ENCODE measurements around the gene GAB4. TPM values are rescaled to one million over a fixed set of nuclear protein-coding genes. Genes with fewer than 3 reads are reported as not detected.
A peak's percentile ranks its signal among the peaks of the same experiment; 100 is the strongest.
"Not testable (repeated sequence)": the region's sequence is repeated elsewhere in the genome, so short reads cannot be mapped to it uniquely, and the experiment has no call there.

The GAB4 gene
- polyA plus RNA-seq, 5 donors, result not detected

DNA sequence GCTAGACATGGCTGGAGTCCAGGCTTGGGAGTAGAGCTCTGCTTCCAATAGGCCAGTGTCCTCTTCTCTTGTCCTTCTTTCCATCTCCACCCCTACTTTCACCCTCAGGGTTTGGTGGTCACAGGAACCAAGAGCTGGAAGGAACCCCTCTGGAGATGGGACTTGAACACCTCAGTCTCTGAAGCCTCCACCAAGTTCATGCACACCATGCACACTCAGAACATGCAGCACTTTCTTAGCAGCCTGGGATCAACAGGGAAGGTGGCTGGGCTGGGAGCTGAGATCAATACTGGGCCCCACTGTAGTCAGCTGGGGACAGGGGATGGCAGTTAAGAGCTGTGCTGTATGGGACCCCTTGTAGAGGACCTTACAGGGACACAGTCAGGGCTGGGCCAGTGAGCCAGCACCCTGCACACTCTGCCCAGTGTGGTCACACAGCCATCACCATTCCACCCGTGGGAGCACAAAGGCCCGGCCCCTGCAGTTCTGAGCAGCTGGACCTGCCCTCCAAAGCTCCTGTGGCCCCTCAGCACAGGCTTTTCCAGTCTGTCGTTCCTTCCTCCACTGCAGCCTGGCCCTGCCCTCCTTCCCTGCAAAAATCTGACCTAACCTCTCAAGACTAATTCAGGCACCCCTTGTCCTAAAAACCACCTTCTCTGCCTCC is 47.7 kb downstream of the GAB4 start:
- no peak for DNase-seq

DNA sequence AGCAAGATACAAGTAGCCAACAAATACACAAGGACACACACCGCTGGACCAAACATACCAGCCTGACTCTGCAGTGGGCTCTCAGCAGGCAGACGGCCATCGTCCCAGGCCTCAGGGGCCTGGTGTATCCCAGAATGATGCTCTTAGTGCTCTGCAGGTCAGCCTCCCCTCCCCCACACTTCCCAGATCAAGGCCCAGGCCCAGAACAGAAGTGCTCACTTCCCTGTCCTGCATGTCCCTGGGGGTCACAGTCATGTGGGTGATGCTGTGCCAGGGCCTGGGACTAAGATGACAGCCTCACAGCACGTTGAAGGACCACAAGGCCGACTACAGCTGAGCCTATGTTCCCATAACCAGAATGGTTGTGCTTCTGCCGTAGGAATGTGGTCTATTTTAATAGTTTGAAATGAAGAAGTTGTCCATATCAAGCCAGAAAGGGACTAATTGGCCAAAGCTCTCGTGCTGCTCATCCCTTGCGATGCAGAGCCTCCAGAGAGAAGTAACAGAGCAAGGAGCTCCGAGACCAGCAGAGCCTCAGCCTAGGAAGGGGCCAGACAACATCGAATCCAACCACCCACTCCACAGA is 48.6 kb downstream of the GAB4 start:
- no peak for DNase-seq

DNA sequence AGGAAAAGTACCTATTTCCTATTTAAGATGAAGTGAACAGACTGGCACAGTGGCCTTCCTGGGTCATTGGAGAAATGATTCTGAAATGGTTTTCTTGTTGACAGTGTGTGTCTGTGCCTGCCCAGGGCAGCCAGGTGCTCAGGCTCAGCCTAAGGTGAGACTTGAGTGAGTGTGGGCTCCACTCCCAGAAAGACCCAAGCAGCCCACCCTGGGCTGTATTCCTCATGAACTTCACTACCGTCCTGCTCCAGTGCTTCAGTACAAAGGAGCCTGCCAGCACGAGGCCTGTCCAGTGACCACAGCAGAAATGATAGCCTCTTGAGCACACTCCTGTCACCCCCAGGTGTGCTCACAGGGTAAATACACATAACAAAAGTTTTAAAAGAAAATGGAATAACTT is 49.5 kb downstream of the GAB4 start:
- no peak for DNase-seq

DNA sequence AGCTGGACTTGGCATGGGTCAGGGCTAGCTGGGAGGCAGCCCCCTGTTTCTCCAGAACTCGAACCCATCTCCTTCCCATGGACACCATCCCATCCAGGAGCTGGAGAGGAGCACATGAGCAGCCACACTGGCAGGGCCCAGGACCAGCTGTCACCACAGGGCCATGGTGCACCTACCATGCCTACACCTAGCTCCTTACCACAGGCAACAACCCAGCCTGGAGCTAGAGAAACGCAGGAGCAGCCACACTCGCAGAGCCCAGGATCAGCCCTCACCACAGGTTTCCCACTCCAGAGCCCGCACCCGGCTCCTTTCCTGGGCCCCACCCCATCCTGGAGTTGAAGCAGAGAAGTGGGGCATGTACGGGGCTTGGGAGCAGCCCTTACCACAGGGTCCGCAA is 50.2 kb downstream of the GAB4 start:
- no peak for DNase-seq

DNA sequence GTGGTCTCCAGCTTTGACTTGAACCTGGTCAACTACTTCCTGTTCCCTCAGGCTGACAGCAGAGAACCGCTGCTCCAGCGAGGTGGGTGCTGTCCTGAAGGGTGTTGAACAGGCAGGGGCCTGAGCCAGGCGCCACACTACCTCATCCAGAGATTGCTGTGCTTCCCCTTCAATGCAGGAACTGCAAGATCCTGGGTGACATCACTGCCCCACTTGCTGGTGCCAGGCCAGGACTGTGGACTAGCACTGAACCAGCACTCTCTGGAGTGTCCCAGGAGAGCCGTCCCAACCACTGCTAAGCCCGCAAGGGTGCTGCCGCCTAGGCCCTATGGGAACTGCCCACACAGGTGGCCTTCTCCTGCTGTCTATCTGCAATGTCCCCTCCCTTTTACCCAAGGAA is 51.7 kb downstream of the GAB4 start:
- DNase-seq, result no peak

DNA sequence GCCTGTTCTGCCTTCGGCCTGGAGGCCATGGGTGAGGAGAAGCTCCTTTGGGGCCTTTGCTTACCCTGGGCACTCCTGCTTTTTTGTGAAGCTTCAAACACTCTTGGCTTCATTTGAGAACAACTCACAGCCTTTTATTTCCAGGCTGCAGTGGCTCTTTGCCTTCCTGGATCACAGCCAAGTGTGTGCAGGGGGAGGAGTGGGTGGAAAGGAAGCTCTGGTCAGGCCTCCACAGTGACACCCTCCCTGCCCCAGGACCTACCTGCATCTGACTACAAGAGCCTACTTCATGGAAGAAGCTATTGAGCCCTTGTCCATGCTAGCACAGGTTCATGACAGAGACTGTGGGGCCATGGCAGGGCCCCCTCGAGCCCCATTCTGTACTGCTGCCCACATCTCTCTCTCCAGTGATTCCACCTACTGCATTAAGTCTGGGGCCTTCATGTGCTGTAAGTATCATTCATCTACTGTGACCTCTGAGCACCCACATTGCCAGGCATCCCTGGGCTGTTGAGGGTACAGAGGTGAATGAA is 52.3 kb downstream of the GAB4 start:
- peak; percentile 19 to 24 for DNase-seq

DNA sequence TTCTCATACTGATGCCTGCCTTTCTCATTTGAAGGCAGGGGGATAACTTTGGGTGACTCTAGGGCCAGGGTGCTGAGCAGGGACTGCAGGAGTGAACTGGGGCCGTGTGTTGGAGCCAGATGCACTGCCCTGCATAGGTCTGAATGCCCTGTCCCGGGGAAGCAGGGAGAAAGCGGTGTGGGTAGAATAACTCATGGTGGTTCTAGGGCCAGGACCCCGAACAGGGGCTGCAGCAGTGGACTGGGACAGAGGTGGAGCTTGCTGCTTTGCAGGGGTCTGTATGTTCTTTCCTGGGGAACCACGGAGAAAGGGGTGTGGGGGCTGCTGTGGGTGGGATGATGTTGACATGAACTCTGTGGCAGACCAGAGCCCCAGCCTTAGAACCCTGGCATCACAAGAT is 52.9 kb downstream of the GAB4 start:
- no peak for DNase-seq

DNA sequence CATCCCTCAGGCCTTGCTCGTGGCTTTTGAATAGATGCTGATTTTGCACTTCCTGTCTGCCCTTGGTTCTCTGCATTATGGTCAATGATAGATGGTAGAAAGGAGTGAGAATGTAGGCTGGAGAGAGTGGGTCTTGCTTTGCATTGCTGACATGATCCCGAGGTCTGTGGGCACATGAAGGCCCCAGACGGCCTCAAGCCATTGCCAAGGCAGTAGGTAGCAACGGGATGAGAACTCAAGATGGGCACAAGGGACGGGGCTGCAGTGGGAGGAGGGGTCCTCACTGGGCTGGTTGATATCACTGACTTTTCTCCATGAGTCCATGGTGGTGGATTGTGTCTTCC is 54.0 kb downstream of the GAB4 start:
- no peak for DNase-seq

DNA sequence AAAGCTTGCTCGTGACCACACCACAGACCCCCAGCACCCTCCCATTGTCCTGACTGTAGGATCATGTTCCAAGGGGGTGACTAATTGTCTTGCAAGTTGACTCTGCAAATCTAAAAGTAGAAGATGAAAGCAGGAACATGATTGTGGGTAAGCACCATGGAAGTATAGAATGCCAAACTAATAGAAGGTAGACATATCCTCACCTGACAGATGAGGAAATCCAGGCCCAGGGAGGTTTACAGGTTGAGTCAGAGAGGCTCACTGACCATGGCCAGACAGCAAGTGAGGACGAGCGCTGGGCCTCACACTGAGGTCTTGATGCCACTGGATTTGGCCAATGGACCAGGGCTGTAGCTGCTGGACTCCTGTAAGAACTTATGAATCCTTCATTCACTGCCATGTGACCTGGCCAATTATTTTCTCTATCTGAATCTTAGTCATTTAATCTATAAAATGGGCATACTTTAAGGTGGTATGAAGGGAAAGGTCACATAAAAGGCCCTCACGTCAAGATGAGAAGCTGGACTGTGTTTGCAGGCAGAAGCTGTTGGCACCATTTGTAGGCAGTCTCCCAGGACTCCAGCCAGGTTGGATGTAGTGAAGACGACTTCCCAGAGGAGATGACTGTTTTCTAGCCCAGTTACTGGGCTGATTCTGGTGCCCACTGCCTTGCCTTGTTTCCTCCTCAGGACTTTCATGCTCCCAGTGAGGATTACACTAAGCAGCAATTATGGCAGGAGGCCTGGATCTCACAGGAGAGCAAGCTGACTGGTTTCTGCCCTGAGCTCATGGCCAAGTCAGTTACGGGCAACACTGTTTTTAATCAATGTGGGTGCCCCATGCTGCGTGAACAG is 54.6 kb downstream of the GAB4 start:
- DNase-seq, result no peak

DNA sequence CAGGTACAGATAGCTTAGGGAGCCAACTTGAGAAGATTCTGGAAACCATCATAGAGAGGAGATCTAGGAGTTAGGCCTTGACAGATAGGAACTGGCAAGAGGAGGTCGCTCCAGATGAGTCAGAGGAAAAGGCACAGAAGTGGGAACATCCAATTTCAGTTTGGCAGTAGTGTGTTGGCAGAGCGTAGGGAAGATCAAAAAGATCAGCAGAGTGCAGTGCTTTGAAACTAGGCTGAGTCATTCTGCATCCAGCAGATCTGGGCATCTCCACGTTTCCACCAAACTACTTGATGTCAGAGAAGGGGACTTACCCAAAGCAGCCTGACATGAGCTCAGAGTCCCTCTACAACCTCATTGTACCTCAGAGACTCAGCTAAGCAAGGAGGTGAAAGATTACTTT is 58.5 kb downstream of the GAB4 start:
- DNase-seq, result no peak

DNA sequence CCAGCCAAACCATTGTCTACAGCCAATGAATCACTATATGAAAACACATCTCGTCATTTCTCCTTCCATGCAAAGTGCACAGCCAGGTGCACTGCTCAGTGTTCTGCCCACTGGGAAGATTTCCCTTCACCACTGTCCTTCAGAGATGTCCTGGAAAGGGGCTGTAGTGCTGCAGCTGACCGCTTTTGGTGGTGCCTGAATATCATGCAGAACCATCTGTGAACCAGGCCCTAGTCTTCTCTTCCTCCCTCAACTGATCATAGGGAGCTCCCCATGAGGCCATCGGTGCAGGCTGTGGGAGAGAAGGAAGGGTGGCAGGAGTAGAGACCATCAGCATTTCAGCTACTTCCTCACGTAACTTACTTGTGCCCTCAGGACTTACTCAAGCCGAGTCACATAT is 70.2 kb downstream of the GAB4 start:
- DNase-seq, result no peak

DNA sequence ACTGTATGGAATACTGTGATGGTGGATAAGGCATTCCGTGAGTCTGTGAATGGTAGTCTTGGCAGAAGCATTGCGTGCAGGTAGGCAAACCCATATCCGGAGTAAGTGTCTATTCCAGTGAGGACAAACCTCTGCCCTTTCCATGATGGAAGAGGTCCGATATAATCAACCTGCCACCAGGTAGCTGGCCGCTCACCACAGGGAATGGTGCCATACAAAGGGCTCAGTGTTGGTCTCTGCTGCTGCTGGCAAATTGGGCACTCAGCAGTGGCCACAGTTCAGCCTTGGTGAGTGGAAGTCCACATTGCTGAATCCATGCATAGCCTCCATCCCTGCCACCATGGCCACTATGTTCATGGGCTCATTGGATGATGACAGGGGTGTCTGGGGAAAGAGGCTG is 70.8 kb downstream of the GAB4 start:
- DNase-seq, result not testable (repeated sequence)

DNA sequence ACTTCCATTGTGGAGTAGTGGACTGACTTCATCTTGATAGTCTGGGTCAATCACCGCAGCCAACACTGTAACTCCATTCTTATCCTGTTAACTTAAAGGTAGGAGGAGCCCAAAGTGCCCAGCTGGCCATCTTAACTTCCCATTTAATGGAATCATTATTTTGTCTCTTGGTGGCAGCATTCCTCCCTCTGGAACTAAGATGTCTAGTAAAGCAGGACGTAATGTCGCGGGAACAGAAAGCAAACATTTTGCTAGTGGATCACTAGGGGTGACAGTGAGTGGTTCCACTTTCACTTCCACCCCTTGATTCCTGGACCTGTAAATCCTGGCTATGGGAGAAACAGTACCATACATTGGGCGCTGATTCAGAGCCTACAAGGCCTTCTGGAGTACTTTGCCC is 71.4 kb downstream of the GAB4 start:
- DNase-seq, result no peak

DNA sequence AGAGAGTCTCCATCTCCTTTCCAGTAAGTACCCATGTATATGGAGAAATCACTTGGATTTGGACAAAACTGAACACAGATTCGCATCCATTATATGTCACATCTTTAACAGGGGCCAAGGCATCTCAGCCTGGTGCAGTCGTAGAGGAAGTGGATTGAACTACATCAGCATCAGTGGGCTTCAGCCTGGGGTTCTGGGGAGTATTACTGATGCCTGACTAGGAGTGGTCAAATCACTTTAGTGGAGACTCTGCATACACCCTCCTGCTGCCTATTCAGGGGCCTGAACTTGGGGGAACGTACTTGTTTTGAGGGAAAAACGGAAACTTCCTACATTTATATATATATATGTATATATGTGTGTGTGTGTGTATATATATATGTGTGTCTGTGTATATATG is 72.8 kb downstream of the GAB4 start:
- DNase-seq, result no peak

DNA sequence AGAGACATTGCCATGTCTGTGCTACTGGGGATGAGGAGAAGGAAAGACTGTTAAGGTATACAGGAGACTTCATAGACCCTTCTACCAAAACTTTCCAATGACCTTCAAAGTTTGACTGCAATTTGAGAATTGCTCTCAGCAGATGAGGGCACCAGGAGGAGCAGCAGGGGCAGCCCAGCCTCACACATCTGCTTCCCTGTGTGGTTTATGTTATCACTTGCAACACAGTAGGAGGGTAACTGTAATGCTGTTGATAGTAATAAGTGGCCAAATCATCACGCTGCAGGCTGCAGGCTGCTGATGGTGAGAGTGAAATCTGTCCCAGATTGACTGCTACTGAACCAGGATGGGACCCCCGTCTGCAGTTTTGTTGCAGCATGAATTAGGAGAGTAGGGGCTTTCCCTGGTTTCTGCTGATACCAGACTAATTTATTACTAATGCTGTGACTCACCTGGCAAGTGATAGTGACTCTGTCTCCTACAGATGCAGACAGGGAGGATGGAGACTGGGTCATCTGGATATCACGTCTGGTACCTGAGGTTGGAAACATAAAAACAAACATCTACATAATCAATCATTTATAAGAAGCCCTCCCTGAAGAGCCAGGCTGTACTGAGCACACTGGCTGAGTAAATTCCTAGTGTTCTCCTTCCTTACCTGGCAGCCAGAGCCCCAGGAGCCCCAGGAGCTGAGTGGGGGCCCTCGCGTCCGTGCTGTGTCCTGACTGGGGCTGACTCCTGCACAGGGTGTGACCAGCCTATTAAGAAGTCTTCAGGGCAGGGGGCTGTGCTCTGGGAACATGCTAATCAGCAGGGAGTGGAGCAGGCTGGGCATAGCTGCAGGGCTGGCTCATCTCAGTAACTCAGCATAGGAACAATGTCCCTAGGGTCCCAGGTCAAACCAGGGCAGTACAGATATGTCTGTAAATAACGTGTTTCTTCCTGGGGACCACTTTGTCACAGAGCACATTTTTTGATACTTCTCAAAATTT is 74.4 kb downstream of the GAB4 start:
- no peak for DNase-seq

DNA sequence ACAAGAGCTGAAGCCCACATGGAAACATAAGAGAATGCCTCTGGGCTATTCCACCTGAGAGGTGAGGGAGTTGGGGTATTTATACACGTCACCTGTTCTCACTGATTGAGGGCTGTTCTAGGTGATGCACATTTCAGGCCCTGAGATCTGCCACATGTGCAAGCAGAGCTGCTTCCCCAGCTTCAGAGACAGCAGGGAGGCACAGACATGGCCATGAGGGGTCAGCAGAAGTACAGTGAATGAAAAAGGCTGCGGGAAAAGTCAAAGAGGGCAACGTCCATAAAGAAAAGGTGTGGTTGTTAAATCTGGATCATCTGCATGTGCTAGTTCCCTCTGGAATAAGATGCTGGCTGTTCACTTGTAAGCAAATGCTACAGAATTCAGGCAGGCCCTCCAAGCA is 75.4 kb downstream of the GAB4 start:
- no peak for DNase-seq

DNA sequence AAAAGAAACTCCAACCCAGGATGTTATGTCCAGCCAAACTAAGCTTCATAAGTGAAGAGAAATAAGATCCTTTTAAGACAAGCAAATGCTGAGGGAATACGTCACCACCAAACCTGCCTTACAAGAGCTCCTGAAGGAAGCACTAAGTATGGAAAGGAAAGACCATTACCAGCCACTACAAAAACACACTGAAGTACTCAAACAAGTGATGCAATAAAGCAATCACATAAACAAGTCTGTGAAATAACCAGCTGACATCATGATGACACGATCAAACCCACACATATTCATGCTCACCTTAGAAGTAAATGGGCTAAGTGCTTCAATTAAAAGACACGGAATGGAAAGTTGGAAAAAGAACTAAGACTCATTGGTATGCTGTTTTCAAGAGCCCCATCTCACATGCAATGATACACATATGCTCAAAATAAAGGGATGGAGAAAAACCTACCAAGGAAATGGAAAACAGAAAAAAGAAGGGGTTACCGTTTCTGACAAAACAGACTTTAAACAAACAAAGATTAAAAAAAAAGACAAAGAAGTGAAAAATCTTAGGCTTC is 82.5 kb downstream of the GAB4 start:
- no peak for DNase-seq

DNA sequence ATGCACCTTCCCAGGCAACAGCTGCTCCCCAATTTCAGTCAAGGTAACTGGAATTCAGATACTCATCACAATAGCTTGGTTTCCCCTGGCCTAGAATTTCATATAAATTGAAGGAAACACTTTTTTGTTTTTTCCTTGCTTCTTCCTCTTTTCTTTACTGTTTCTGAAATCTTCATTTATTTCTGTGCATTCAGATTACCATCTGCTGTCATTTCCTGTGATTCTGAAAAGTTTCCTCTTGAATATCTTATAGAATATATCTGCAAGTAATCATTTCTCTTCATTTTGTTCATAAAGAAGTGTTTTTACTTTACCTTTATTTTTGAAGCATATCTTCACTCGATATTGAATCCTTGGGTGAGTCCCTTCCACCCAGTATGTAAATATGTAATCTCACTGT is 85.3 kb downstream of the GAB4 start:
- DNase-seq, result no peak

DNA sequence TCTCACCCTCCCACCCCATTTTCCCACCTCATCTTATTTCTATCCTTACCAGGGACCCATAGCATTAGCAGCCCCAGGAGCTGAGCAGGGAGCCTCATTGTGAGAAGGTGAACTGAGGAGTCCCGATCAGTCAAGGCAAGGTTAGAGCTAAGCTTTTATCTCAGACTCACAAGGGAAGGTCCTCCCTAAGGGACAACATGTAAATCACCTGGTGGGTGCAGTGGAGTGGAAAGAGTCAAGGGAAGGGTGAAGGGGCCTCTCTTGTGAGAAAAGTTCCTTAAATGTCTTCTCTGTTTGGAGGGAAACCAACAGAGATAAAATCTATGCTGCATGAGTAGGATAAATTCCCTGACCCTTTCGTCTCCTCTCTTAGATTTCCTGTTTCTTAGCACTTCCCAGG is 85.9 kb downstream of the GAB4 start:
- no peak for DNase-seq

DNA sequence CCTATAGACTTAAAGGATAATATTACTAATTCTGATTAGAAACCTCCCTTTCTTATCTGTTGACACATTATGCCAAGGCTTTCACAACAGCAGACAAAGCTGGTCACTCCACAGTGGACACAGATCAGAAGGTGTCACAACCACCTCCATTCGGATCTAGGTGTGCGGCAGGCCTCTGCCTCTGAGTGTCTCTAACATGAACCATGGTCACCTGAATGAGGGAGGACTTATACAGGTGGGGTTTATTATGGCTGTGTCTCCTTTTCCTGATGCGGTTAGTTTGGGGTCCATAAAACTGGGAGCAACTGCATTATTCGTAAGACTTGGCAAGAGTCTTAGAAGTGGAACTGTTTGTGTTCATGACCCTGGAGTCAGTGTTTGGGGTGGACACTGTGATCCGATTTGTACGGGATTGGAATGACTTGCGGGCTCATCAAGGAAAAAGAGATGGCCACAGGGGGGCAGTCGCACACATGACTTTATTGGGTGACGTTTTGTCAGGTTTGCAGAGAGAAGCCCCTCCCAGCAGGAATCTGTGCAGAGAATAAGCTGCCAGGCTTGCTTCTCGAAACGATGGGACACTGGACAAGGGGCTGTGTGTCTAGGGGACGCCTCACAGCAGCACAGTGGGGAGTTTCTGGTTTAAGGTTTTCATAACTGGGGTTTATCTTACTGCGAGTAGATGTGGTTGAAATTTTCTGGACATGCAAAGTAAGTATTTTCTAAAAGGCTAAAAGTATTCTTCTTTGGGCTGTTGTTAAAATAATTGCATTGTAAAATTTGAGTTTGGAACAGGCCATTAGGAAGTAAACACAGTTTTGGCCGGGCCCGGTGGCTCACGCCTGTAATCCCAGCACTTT is 90.6 kb downstream of the GAB4 start:
- DNase-seq, result peak; percentile 11 to 29

Measured in right lung (tissue), 5 donors.